Measurements from ENCODE around the gene CCDC188. TPM values are rescaled to one million over a fixed set of nuclear protein-coding genes. Genes with fewer than 3 reads are reported as not detected.

CCDC188 gene
- total RNA-seq, 1 experiment from 2014 or later, result not detected

DNA sequence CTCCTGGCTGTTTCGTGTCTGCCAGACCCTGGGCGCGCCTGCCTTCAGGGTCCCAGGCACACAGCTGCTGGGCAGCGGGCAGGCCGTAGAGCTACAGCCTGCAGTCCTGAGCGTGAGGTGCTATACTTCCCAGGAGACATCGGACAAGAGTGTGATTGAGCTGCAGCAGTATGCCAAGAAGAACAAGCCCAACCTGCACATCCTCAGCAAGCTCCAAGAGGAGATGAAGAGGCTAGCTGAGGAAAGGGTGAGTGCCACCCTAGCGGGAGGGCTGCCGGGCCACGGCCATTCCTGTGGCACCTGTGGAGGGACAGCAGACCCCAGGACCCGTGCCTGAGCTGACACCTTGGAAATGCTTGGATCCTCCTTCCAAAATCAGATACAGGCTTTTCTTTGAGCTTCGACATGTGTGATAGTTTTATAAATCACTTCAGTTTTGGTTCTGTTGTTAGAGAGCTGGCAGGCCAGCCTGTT, 42.1 kb downstream of the CCDC188 start:
- no peaks in the 10 kb centered on the region for H3F3A ChIP-seq (ENCODE audit: low read length, unreplicated experiment)
- no peak overlapping the region for H3K4me2 ChIP-seq (ENCODE audit: low read length)
- POLR2A ChIA-PET (ENCODE audit: unreplicated experiment), result no interaction called here
- H3K9me3 ChIP-seq (ENCODE audit: low read length), result no peaks in the 10 kb centered on the region
- DNase-seq, result no peak
- H3K27ac ChIP-seq (ENCODE audit: low read length), result no peak overlapping the region
- no peak for ATAC-seq
- peaks cover 2% of the 10 kb centered on the region; the same call in 1 of the 2 replicates for H3K79me2 ChIP-seq (ENCODE audit: low read length)
- H3K4me1 ChIP-seq (ENCODE audit: insufficient read depth, low read length), result no peaks in the 10 kb centered on the region
- CTCF ChIA-PET, result no interaction called here
- H3K36me3 ChIP-seq (ENCODE audit: low read depth, low read length), result peaks cover 28% of the 10 kb centered on the region
- no peaks in the 10 kb centered on the region for H3K9me2 ChIP-seq (replicated peaks; ENCODE audit: low read length)
- no peaks in the 10 kb centered on the region for H4K20me1 ChIP-seq (ENCODE audit: low read length)
- H3K9ac ChIP-seq (ENCODE audit: low read length), result no peak overlapping the region
- intact Hi-C loops (cut with micrococcal nuclease), result no loop called here
- BruUV-seq (replicated peaks), result no TSS peak
- no peak overlapping the region for H3K4me3 ChIP-seq (ENCODE audit: low read length)
- no peaks in the 10 kb centered on the region for H3K27me3 ChIP-seq (ENCODE audit: low read length)
- no peak overlapping the region for H2AFZ ChIP-seq (ENCODE audit: low read length)
- TF ChIP-seq, protein P1, sequence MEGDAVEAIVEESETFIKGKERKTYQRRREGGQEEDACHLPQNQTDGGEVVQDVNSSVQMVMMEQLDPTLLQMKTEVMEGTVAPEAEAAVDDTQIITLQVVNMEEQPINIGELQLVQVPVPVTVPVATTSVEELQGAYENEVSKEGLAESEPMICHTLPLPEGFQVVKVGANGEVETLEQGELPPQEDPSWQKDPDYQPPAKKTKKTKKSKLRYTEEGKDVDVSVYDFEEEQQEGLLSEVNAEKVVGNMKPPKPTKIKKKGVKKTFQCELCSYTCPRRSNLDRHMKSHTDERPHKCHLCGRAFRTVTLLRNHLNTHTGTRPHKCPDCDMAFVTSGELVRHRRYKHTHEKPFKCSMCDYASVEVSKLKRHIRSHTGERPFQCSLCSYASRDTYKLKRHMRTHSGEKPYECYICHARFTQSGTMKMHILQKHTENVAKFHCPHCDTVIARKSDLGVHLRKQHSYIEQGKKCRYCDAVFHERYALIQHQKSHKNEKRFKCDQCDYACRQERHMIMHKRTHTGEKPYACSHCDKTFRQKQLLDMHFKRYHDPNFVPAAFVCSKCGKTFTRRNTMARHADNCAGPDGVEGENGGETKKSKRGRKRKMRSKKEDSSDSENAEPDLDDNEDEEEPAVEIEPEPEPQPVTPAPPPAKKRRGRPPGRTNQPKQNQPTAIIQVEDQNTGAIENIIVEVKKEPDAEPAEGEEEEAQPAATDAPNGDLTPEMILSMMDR (conservative IDR thresholded peaks at IDR 0.05; ENCODE audit: low read depth, low read length), result no peak
- TF ChIP-seq EZH2 (IDR thresholded peaks at IDR 0.05; ENCODE audit: low read length, unreplicated experiment) (no peak), EZH2phosphoT487 (IDR thresholded peaks at IDR 0.05; ENCODE audit: borderline replicate concordance, low read length) (no peak)

DNA sequence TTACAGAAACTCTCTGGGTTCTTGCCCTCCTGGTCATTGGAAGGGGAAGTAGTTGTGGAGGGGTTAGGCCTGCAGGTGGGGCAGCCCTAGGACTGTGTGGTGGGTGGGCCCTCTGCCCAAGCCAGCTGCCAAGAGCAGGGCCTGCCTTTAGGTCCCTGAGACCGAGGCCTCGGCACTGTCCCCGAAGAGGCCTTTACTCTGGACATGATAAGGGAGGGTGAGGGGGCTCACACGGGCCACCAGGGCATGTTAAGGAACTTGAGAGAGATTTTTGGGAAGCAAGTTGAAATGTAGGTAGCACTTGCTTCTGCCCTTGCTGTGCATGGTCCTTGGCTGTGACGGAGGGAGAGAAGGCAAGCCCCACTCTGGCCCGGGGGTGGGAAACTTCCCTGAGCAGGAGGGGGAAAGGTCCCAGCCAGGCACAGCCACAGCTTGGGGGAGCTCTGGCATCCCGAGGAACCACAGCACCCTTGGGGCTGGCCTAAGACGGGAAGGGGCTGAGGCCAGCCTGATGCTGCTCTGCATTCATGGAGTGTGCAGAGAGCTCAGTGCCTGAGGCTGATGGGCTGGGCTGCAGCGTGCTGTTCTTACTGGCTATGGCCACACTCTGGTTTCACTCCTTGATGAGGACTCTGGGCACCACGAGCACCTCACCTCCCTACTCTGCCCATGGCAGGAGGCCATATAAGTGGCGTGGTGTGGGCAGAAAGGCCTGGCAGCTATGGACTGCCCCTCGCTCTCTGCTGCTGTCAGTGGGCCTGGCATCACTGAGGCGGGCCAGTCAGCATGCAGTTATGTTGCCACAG, 42.7 kb downstream of the CCDC188 start:
- Histone ChIP-seq H3K9me3 (ENCODE audit: low read length) (no peaks in the 10 kb centered on the region), H3K9me2 (replicated peaks; ENCODE audit: low read length) (no peaks in the 10 kb centered on the region), H4K20me1 (ENCODE audit: low read length) (no peaks in the 10 kb centered on the region), H3K27ac (ENCODE audit: low read length) (no peak overlapping the region), H3K79me2 (ENCODE audit: low read length) (peaks cover 8% of the 10 kb centered on the region), H3K4me2 (ENCODE audit: low read length) (no peak overlapping the region), H3K36me3 (ENCODE audit: low read depth, low read length) (peaks cover 32% of the 10 kb centered on the region), H3K4me3 (ENCODE audit: low read length) (no peak overlapping the region), H3K27me3 (ENCODE audit: low read length) (no peaks in the 10 kb centered on the region), H3F3A (ENCODE audit: low read length, unreplicated experiment) (no peaks in the 10 kb centered on the region), H3K4me1 (ENCODE audit: insufficient read depth, low read length) (no peaks in the 10 kb centered on the region), H2AFZ (ENCODE audit: low read length) (no peak overlapping the region), H3K9ac (ENCODE audit: low read length) (no peak overlapping the region)
- no TSS peak for BruUV-seq (replicated peaks)
- no peak for DNase-seq
- ATAC-seq, result no peak
- CTCF ChIA-PET, result no interaction called here
- TF ChIP-seq, protein P1 (conservative IDR thresholded peaks at IDR 0.05; ENCODE audit: low read depth, low read length), result no peak
- TF ChIP-seq EZH2 (IDR thresholded peaks at IDR 0.05; ENCODE audit: low read length, unreplicated experiment) (no peak), EZH2phosphoT487 (IDR thresholded peaks at IDR 0.05; ENCODE audit: borderline replicate concordance, low read length) (no peak)
- intact Hi-C loops (cut with micrococcal nuclease), result no loop called here
- POLR2A ChIA-PET (ENCODE audit: unreplicated experiment), result no interaction called here

DNA sequence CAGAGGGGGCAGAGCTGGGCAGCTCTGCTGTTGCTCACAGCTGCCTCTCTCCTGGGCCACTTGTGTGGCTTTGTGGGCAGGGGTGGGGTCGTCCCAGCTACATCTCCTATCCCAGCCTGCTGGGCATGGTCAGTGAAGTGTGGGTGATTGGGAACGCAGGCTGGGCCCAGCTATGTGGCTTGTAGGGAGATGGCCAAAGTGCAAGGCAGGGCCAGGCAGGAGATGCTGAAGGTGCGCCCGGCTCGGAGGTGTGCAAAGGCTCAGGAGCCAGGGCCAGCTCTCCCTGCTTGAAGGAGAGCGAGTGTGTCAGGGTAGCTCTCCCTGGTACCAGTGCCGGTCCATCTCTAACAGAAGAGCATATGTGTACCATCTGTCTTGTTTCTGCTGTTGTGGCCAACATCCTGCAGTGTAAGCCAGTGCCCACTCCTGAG, 43.4 kb downstream of the CCDC188 start:
- no peak for ATAC-seq

More for the DNA sequence above, 43.4 kb downstream of the CCDC188 start:
- BruUV-seq (replicated peaks), result no TSS peak
- peaks cover 10% of the 10 kb centered on the region for H3K79me2 ChIP-seq (ENCODE audit: low read length)
- intact Hi-C loops (cut with micrococcal nuclease), result no loop called here
- peaks cover 28% of the 10 kb centered on the region for H3K36me3 ChIP-seq (ENCODE audit: low read depth, low read length)
- H3K9ac ChIP-seq (ENCODE audit: low read length), result no peak overlapping the region
- DNase-seq, result no peak
- H3K4me3 ChIP-seq (ENCODE audit: low read length), result no peak overlapping the region
- H3K9me3 ChIP-seq (ENCODE audit: low read length), result no peaks in the 10 kb centered on the region
- H3F3A ChIP-seq (ENCODE audit: low read length, unreplicated experiment), result no peaks in the 10 kb centered on the region
- H3K27ac ChIP-seq (ENCODE audit: low read length), result no peak overlapping the region
- ChIA-PET POLR2A (ENCODE audit: unreplicated experiment) (no interaction called here), CTCF (no interaction called here)
- H3K27me3 ChIP-seq (ENCODE audit: low read length), result no peaks in the 10 kb centered on the region
- H3K4me1 ChIP-seq (ENCODE audit: insufficient read depth, low read length), result no peaks in the 10 kb centered on the region
- no peak overlapping the region for H3K4me2 ChIP-seq (ENCODE audit: low read length)
- no peak overlapping the region for H2AFZ ChIP-seq (ENCODE audit: low read length)
- no peaks in the 10 kb centered on the region for H4K20me1 ChIP-seq (ENCODE audit: low read length)
- TF ChIP-seq EZH2phosphoT487 (IDR thresholded peaks at IDR 0.05; ENCODE audit: borderline replicate concordance, low read length), result no peak
- TF ChIP-seq EZH2 (IDR thresholded peaks at IDR 0.05; ENCODE audit: low read length, unreplicated experiment), result no peak
- TF ChIP-seq, protein P1 (conservative IDR thresholded peaks at IDR 0.05; ENCODE audit: low read depth, low read length), result no peak
- H3K9me2 ChIP-seq (replicated peaks; ENCODE audit: low read length), result no peaks in the 10 kb centered on the region

All from PC-3 (cell line).